CD4-positive, alpha-beta T cell treated with Interleukin-1 beta for 1 hour (primary cell): ENCODE measurements around the gene DHRS7C.

Source experiments
- DNase-seq, 2 donors: peaks; one replicate each; pipeline ENCODE4 v3.0.0-alpha.2; 2020 to 2022

The DHRS7C gene

GRCh38 chr17:9790889-9791876 is at the start of gene DHRS7C:
TSS of gene DHRS7C (minus strand) at chr17:9791592. CDS start at chr17:9791284, 308 bp downstream.
- DNase-seq, result no peak

- no peak for DNase-seq
These were observed 48.0 kb upstream of the DHRS7C start for GRCh38 chr17:9839433-9839832.

DNA sequence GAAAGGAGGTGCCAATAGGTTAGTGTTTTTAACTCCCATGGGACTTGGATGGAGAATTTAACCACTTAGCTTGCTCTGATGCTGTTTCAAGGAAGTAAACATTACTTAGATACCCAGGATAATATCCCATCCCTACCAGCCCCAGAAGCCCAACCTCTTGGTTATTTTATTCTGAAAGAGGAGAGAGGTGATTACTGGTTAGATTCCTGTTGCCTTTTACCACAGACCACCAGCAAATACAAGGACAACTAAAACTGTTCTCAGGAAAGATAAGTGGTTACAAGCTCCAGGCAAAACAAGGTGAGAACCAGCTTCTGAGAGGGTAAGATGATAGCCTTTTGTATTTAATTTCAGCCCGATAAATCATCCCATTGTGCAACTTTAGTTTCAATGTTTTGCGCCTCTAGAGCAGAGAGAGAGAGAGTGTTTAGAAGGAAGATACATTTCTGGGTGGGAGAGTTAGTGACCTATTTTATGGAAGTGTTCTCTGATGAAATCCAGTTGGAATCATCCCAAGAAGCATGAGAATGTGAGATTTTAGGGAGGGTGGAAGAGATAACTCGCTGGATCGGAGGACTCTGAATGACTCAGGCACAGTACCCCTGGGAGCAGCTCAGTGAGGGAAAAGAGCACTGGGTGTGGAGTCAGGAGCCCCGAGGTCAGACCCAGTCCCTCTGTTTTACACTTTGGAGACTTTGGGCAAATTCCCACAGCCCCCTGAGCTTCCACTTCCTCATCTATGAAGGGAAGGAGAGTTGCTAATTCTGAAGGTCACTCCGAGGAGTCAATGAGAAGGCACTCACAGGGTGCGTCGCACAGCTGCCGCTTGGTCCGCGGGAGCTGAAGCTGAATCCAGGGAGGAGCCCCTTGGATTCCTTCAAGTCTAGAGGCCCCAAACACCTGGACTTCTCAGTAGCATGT is 46.4 kb upstream of the DHRS7C start:
- no peak for DNase-seq

- no peak for DNase-seq
These were observed 42.5 kb upstream of the DHRS7C start for GRCh38 chr17:9833922-9834321.

DNA sequence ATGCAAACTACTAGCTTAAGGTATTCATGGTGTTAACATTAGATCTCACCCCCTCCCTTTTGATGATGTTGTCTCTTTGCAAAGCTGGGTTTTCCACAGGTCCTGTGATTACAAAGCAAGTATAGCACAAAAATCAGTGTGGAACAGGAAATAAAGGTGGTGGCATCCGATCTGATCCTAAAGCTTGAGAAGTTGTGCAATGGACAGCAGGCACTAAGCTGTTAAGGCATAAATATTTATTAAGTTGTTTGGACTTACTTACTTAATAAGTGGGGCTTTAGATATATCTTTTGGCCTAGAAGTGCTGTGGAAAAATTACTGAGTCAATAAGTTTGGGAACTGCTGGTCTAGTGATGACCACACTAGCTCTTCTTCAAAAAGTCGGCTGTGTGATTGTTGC is 39.3 kb upstream of the DHRS7C start:
- DNase-seq, result no peak

GRCh38 chr17:9829343-9829742 is 38.0 kb upstream of the DHRS7C start:
- DNase-seq, result no peak

DNA sequence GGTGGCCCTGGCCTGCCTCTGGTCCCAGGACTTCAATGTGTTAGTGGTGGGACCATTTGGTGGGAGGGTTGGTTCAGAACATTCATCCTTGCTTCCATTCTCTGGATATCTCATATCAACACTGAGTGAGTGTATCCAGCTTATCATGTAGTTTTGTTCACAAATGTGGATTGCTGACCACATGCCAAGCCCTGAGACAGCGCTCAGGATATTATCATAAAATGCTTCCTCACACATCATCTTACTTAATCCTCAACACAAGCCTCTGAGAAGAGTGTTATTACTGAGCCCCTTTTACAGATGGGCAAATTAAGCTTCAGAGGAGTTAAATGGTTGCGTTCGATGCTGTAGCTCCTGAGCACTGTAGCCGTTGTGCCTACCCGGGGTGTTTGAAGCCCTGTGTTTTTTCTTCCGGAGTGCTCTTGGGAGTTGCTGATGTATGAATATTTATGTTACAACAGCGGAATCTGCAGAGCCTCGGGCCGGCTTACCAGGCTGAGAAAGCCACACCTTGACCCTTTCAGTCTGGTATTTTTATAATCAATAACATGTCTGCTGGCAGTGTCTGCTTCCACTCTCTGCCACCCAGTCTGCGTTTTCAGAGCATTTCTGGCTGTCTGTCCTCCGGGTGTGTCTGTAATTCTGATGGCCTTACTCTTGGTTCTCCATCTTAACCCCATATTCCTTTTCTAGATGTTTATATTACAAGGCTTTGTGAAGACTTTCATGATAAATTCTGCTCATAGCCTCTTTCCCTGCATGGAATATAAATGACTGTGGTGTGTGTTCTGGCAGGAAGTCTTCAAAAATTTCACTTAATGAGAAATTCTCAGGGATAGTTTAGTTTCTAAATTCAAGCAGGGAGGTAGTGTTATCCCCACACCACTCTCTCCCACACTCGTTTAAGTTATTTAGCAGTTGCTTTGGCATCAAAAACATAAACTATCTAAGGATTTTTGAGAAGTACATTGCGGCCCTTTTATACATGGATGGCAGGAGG is 37.2 kb upstream of the DHRS7C start:
- no peak for DNase-seq

GRCh38 chr17:9825641-9826150 is 34.3 kb upstream of the DHRS7C start, which contains the start of gene GLP2R:
TSS of gene GLP2R (plus strand) at chr17:9825924. CDS start at chr17:9826064, 140 bp downstream.
- no peak for DNase-seq

GRCh38 chr17:9824797-9825338 is 33.5 kb upstream of the DHRS7C start:
- no peak for DNase-seq

GRCh38 chr17:9824094-9824493 is 32.7 kb upstream of the DHRS7C start:
- no peak for DNase-seq

- no peak for DNase-seq
These were observed 30.5 kb upstream of the DHRS7C start, which contains the start of gene GSG1L2 for GRCh38 chr17:9821921-9822320. TSS of gene GSG1L2 (minus strand) at chr17:9822079. CDS start at chr17:9822071, 8 bp downstream.

DNA sequence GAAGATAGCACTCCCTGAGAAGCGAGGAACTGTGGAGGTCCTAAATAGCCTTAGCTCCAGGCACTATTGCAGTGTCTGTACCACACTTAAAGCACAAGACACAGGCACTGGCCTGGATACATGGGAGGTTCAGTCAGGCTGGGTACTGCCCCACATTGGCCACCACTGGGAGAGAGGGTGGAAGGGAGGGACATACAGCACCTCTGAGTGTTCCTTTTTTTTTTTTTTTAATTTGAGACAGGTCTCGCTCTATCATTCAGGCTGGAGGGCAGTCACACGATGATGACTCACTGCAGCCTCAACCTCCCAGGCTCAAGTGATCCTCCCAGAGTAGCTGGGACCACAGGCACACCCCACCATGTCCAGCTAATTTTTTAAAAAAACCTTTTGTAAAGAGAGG is 29.1 kb upstream of the DHRS7C start:
- DNase-seq, result no peak

DNA sequence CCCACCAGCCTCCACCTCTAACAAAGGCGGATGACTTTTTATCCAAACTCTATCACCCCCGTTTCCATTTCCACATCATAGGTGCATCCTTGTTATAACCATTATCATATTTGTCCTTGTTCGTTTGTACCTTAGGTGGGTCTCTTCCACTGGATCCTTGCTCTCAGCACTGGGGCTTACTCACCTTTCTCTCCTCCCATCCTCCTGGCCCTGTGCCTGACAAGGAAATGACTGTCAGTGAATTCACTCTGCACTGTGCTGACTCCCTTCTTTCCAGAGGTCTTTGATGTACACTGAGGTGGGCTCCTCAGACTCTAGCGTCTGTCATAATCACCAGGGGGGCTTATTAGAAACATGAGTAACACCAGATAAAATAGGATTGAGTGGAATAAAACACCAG is 27.4 kb upstream of the DHRS7C start:
- DNase-seq, result no peak

DNA sequence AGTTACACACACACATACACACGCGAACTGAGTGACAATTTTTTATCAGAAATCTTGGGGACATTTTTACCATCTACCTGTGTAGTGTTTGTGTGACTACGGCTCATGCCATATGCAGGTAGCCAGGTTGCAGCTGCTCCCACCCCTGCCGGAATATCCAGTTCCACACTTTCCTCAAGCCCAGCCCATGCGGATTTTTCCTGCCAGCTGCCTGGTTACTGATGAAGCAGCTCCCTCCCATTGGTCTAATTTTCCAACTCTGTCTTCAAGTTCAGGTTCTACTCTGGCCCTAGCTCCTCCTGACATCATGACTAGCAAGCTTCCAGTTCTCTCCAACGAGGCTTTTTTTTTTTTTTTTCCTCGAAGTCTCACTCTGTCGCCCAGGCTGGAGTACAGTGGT is 25.7 kb upstream of the DHRS7C start:
- no peak for DNase-seq

- no peak for DNase-seq
These were observed 25.1 kb upstream of the DHRS7C start for GRCh38 chr17:9816472-9816871.

DNA sequence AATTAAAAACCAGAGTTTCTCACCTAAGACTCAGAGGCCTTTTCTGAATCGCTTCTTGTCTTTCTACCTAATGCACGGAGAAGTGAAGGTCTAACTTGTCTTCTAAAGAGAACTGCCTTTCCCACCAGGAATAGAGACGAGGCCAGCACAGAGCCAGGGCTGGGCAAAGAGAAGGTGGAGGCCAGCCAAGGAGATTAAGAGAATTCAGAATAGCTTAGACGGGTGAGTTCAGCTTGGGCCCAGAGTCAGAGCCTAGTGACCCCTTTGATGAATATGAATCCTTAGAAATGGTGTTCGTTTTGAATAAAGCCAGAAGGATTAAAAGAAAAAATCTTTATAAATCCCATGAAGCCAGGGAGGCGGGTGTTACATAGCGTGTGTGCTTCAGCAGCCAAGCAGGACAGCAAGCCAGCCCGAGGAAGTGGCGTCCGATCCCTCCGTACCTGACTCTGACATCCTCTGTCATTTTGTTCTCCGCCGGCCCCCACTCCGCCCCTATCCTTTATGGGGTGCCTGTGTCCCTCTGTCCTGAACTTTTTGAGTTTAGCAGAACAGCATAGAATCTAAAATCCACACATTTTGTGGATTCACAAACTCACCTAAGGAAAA is 23.0 kb upstream of the DHRS7C start:
- no peak for DNase-seq

DNA sequence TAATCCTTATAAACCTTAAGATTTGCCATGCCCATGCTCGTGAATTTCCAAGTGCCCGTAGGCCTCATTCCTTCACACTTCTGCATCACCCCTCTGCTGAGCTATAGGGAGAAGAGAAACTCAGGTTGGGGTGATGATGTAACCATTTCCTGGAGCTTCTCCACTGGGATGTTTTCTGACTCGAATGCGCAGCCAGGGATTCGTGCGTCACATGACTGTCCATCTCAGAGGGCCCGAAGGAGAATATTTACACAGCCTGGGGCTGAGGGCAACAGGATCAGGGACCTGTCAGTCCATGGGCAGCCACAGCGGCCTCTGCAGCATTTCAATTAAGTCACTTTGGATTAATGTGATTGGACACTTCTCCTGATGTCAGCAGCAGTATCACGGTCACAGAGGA is 21.8 kb upstream of the DHRS7C start:
- DNase-seq, result no peak

GRCh38 chr17:9811537-9811936 is 20.1 kb upstream of the DHRS7C start:
- no peak for DNase-seq

GRCh38 chr17:9811086-9811485 is 19.7 kb upstream of the DHRS7C start:
- DNase-seq, result no peak

- DNase-seq, result no peak
These were observed 18.9 kb upstream of the DHRS7C start for GRCh38 chr17:9810100-9810949.
